Activated CD4-positive, alpha-beta memory T cell treated with anti-CD3 and anti-CD28 coated beads for 36 hours (primary cell): ENCODE data around the gene DGKG. TPM values are rescaled to one million over a fixed set of nuclear protein-coding genes. Genes with fewer than 3 reads are reported as not detected.

Experiments used
- CTCF ChIA-PET: fragments of 350-600 bp; sonication (Branson Sonifier 250); formaldehyde crosslinking; loops from one replicate; lab custom pipeline; 2021; ENCODE audit warnings: antibody characterized with exemption, inconsistent platforms; lab: Charles Lee
- POLR2A ChIA-PET: fragments of 350-600 bp; sonication (Branson Sonifier 250); formaldehyde crosslinking; loops from one replicate; lab custom pipeline; 2021; ENCODE audit warnings: antibody characterized with exemption; lab: Charles Lee
- DNase-seq: peaks from one replicate; pipeline ENCODE4 v3.0.0-alpha.2; 2020
- H3K27ac Mint-ChIP-seq: one replicate; pipeline ENCODE4 v1.8.0; 2021; ENCODE audit warnings: mixed read lengths
- H3K27me3 Mint-ChIP-seq: one replicate; pipeline ENCODE4 v1.8.0; 2021; ENCODE audit warnings: mixed read lengths
- H3K36me3 Mint-ChIP-seq: one replicate; pipeline ENCODE4 v1.8.0; 2021; ENCODE audit warnings: mixed read lengths
- H3K4me1 Mint-ChIP-seq: one replicate; pipeline ENCODE4 v1.8.0; 2021; ENCODE audit warnings: low read depth, mixed read lengths
- H3K4me3 Mint-ChIP-seq: one replicate; pipeline ENCODE4 v1.8.0; 2021; ENCODE audit warnings: mild to moderate bottlenecking, mixed read lengths
- H3K9me3 Mint-ChIP-seq: one replicate; pipeline ENCODE4 v1.8.0; 2021; ENCODE audit warnings: mixed read lengths
- intact Hi-C: fragments of 100-400 bp; cut with micrococcal nuclease; formaldehyde crosslinking; loops from one replicate; pipeline ENCODE4 v1.15.1; 2023
- total RNA-seq, 2 experiments: library from RNA; stranded (reverse); gene quantifications; one replicate each; pipeline ENCODE4 v1.2.3, GENCODE V29; 2021

The DGKG gene
- total RNA-seq, 2 experiments from 2014 or later = 0.12 to 0.39 TPM

- ChIA-PET CTCF (no interaction called here), POLR2A (no interaction called here)
- Mint-ChIP-seq H3K9me3 (no peaks in the 10 kb centered on the region), H3K27ac (no peak overlapping the region), H3K4me3 (no peak overlapping the region), H3K27me3 (peaks cover 13% of the 10 kb centered on the region), H3K36me3 (no peaks in the 10 kb centered on the region), H3K4me1 (no peaks in the 10 kb centered on the region)
- no peak for DNase-seq
- intact Hi-C loops = no loop called here
Observed at GRCh38 chr3:186132487-186132886, 229.5 kb downstream of the DGKG start.

GRCh38 chr3:186129206-186129605 is 232.8 kb downstream of the DGKG start:
- CTCF ChIA-PET = no interaction called here
- peaks cover 11% of the 10 kb centered on the region for H3K27me3 Mint-ChIP-seq
- no peaks in the 10 kb centered on the region for H3K36me3 Mint-ChIP-seq
- H3K27ac Mint-ChIP-seq = no peak overlapping the region
- intact Hi-C loops = no loop called here
- H3K9me3 Mint-ChIP-seq = no peaks in the 10 kb centered on the region
- POLR2A ChIA-PET = no interaction called here
- no peak overlapping the region for H3K4me3 Mint-ChIP-seq
- H3K4me1 Mint-ChIP-seq = no peaks in the 10 kb centered on the region
- no peak for DNase-seq

- peaks cover 11% of the 10 kb centered on the region for H3K27me3 Mint-ChIP-seq
Observed at GRCh38 chr3:186128158-186128557, 233.9 kb downstream of the DGKG start.

GRCh38 chr3:186127463-186127862 is 234.6 kb downstream of the DGKG start:
- no peaks in the 10 kb centered on the region for H3K4me1 Mint-ChIP-seq
- H3K4me3 Mint-ChIP-seq = no peak overlapping the region
- intact Hi-C loops = no loop called here
- H3K27ac Mint-ChIP-seq = no peak overlapping the region
- ChIA-PET POLR2A (no interaction called here), CTCF (no interaction called here)
- H3K36me3 Mint-ChIP-seq = no peaks in the 10 kb centered on the region
- peaks cover 15% of the 10 kb centered on the region for H3K27me3 Mint-ChIP-seq
- no peak for DNase-seq
- no peaks in the 10 kb centered on the region for H3K9me3 Mint-ChIP-seq

More at GRCh38 chr3:186128158-186128557, 233.9 kb downstream of the DGKG start:
- Mint-ChIP-seq H3K36me3 (no peaks in the 10 kb centered on the region), H3K9me3 (no peaks in the 10 kb centered on the region), H3K4me1 (no peaks in the 10 kb centered on the region), H3K4me3 (no peak overlapping the region), H3K27ac (no peak overlapping the region)
- intact Hi-C loops = no loop called here
- ChIA-PET POLR2A (no interaction called here), CTCF (no interaction called here)
- DNase-seq = no peak

- ChIA-PET CTCF (no interaction called here), POLR2A (no interaction called here)
- no peaks in the 10 kb centered on the region for H3K4me1 Mint-ChIP-seq
Observed at GRCh38 chr3:186125118-186125517, 236.9 kb downstream of the DGKG start.

GRCh38 chr3:186124592-186124991 is 237.4 kb downstream of the DGKG start:
- CTCF ChIA-PET = no interaction called here
- Mint-ChIP-seq H3K27me3 (peaks cover 26% of the 10 kb centered on the region), H3K27ac (no peak overlapping the region), H3K4me3 (no peak overlapping the region), H3K9me3 (no peaks in the 10 kb centered on the region), H3K36me3 (no peaks in the 10 kb centered on the region), H3K4me1 (no peaks in the 10 kb centered on the region)
- intact Hi-C loops = no loop called here
- DNase-seq = no peak
- POLR2A ChIA-PET = no interaction called here

More at GRCh38 chr3:186125118-186125517, 236.9 kb downstream of the DGKG start:
- no peaks in the 10 kb centered on the region for H3K36me3 Mint-ChIP-seq
- no peaks in the 10 kb centered on the region for H3K9me3 Mint-ChIP-seq
- H3K27ac Mint-ChIP-seq = no peak overlapping the region
- peaks cover 21% of the 10 kb centered on the region for H3K27me3 Mint-ChIP-seq
- DNase-seq = no peak
- H3K4me3 Mint-ChIP-seq = no peak overlapping the region
- intact Hi-C loops = no loop called here

GRCh38 chr3:186123012-186123411 is 239.0 kb downstream of the DGKG start:
- DNase-seq = no peak
- POLR2A ChIA-PET = no interaction called here
- Mint-ChIP-seq H3K9me3 (no peaks in the 10 kb centered on the region), H3K4me3 (no peak overlapping the region), H3K27me3 (peaks cover 39% of the 10 kb centered on the region), H3K27ac (no peak overlapping the region), H3K36me3 (no peaks in the 10 kb centered on the region), H3K4me1 (no peaks in the 10 kb centered on the region)
- intact Hi-C loops = no loop called here
- CTCF ChIA-PET = no interaction called here

- Mint-ChIP-seq H3K4me1 (no peaks in the 10 kb centered on the region), H3K9me3 (no peaks in the 10 kb centered on the region), H3K36me3 (no peaks in the 10 kb centered on the region), H3K4me3 (no peak overlapping the region), H3K27me3 (peaks cover 49% of the 10 kb centered on the region), H3K27ac (no peak overlapping the region)
- ChIA-PET POLR2A (no interaction called here), CTCF (interaction anchor here (1.5 kb wide), 1 partner anchor 145 kb away, joined by 3 read pairs; no protein-coding TSS in a partner anchor)
- DNase-seq = no peak
- intact Hi-C loops = no loop called here
Observed at GRCh38 chr3:186121968-186122367, 240.1 kb downstream of the DGKG start.

- H3K27me3 Mint-ChIP-seq = peaks cover 55% of the 10 kb centered on the region
- no peak overlapping the region for H3K4me3 Mint-ChIP-seq
- ChIA-PET CTCF (interaction anchor here (1.5 kb wide), 1 partner anchor 144 kb away, joined by 3 read pairs; no protein-coding TSS in a partner anchor), POLR2A (no interaction called here)
- no peaks in the 10 kb centered on the region for H3K9me3 Mint-ChIP-seq
- H3K27ac Mint-ChIP-seq = no peak overlapping the region
- H3K4me1 Mint-ChIP-seq = no peaks in the 10 kb centered on the region
- no peaks in the 10 kb centered on the region for H3K36me3 Mint-ChIP-seq
- DNase-seq = no peak
- intact Hi-C loops = no loop called here
Observed at GRCh38 chr3:186121278-186121677, 240.8 kb downstream of the DGKG start.

- POLR2A ChIA-PET = no interaction called here
- Mint-ChIP-seq H3K36me3 (no peaks in the 10 kb centered on the region), H3K27ac (no peak overlapping the region), H3K27me3 (peaks cover 66% of the 10 kb centered on the region), H3K9me3 (no peaks in the 10 kb centered on the region), H3K4me1 (no peaks in the 10 kb centered on the region), H3K4me3 (no peak overlapping the region)
- no peak for DNase-seq
- CTCF ChIA-PET = no interaction called here
- intact Hi-C loops = no loop called here
Observed at GRCh38 chr3:186119499-186119898, 242.5 kb downstream of the DGKG start.

- POLR2A ChIA-PET = no interaction called here
- H3K27me3 Mint-ChIP-seq = peaks cover 72% of the 10 kb centered on the region
- CTCF ChIA-PET = no interaction called here
- no peak overlapping the region for H3K4me3 Mint-ChIP-seq
- no peak overlapping the region for H3K27ac Mint-ChIP-seq
- intact Hi-C loops = no loop called here
- no peak for DNase-seq
- no peaks in the 10 kb centered on the region for H3K36me3 Mint-ChIP-seq
- no peaks in the 10 kb centered on the region for H3K9me3 Mint-ChIP-seq
- H3K4me1 Mint-ChIP-seq = no peaks in the 10 kb centered on the region
Observed at GRCh38 chr3:186118692-186119091, 243.3 kb downstream of the DGKG start.

- intact Hi-C loops = no loop called here
- no peaks in the 10 kb centered on the region for H3K4me1 Mint-ChIP-seq
- POLR2A ChIA-PET = no interaction called here
- no peaks in the 10 kb centered on the region for H3K9me3 Mint-ChIP-seq
- no peaks in the 10 kb centered on the region for H3K36me3 Mint-ChIP-seq
- H3K27ac Mint-ChIP-seq = no peak overlapping the region
- H3K4me3 Mint-ChIP-seq = no peak overlapping the region
- DNase-seq = no peak
- CTCF ChIA-PET = no interaction called here
- H3K27me3 Mint-ChIP-seq = peaks cover 76% of the 10 kb centered on the region
Observed at GRCh38 chr3:186117521-186118134, 244.4 kb downstream of the DGKG start.
